ENCODE data around the gene LASP1.

- TF ChIP-seq EZH2phosphoT487 (IDR thresholded peaks at IDR 0.05; ENCODE audit: unreplicated experiment) (no peak), CTCF (conservative IDR thresholded peaks at IDR 0.05; ENCODE audit: low read depth in 2 of 2) (no peak), POLR2AphosphoS5 (IDR thresholded peaks at IDR 0.05; ENCODE audit: low read depth) (no peak), EZH2 (IDR thresholded peaks at IDR 0.05; ENCODE audit: low read depth, unreplicated experiment) (no peak), JUNB (IDR thresholded peaks at IDR 0.05; ENCODE audit: unreplicated experiment) (no peak), REST (IDR thresholded peaks at IDR 0.05; ENCODE audit: unreplicated experiment) (no peak)
Observed at GRCh38 chr17:38926293-38927070, 56.6 kb downstream of the LASP1 start.

Data from GM23338 (cell line).